Keratinocyte (primary cell): ENCODE measurements around the gene DLG5. TPM values are rescaled to one million over a fixed set of nuclear protein-coding genes. Genes with fewer than 3 reads are reported as not detected.

ENCODE experiments used
- DNase-seq: peaks from one replicate; pipeline ENCODE4 v3.0.0-alpha.2; 2011; ENCODE audit warnings: low read depth, missing footprints, low spot score
- FAIRE-seq: peaks from 2 replicates; lab custom pipeline; 2011; peaks lifted over from hg19 to GRCh38; lab: Jason Lieb, UNC
- H2AFZ ChIP-seq: 2 replicates; pipeline ENCODE4 v1.6.0; 2012; ENCODE audit warnings: low read length, control low read depth, inconsistent platforms; ENCODE audit not compliant: control insufficient read depth
- H3K27ac ChIP-seq: 2 replicates; pipeline ENCODE4 v1.5.1; 2011; ENCODE audit warnings: low read length; ENCODE audit not compliant: control insufficient read depth, insufficient read depth
- H3K27me3 ChIP-seq: 3 replicates; pipeline ENCODE4 v1.6.0; 2011; ENCODE audit warnings: low read length; ENCODE audit not compliant: control insufficient read depth, insufficient read depth; ENCODE audit errors: extremely low read depth
- H3K36me3 ChIP-seq, 2 experiments: 2 replicates in 1 of 2; 3 replicates in 1 of 2; pipeline ENCODE4 v1.5.1; 2011; ENCODE audit warnings: low read length in 2 of 2, mild to moderate bottlenecking in 1 of 2; ENCODE audit not compliant: control insufficient read depth in 2 of 2, insufficient read depth in 2 of 2; ENCODE audit errors: extremely low read depth in 1 of 2
- H3K4me1 ChIP-seq: 3 replicates; pipeline ENCODE4 v1.5.1; 2011; ENCODE audit warnings: low read length; ENCODE audit not compliant: control insufficient read depth, insufficient read depth; ENCODE audit errors: extremely low read depth
- H3K4me2 ChIP-seq: 3 replicates; pipeline ENCODE4 v1.6.0; 2011; ENCODE audit warnings: low read depth, low read length; ENCODE audit not compliant: control insufficient read depth, insufficient read depth; ENCODE audit errors: extremely low read depth
- H3K4me3 ChIP-seq, 3 experiments: fragments of 200-600 bp in 1 of 3; sonication (generic) in 1 of 3; 2 replicates in 2 of 3; 3 replicates in 1 of 3; pipeline ENCODE4 v1.5.1; 2011 to 2016; ENCODE audit warnings: low read length in 3 of 3, mild to moderate bottlenecking in 3 of 3, control low read depth in 2 of 3, inconsistent platforms in 1 of 3, low read depth in 1 of 3, mixed read lengths in 1 of 3, mixed run types in 1 of 3, moderate library complexity in 1 of 3; ENCODE audit not compliant: control insufficient read depth in 2 of 3, insufficient read depth in 2 of 3; ENCODE audit errors: extremely low read depth in 1 of 3
- H3K79me2 ChIP-seq: 2 replicates; pipeline ENCODE4 v1.6.0; 2012; ENCODE audit warnings: low read length; ENCODE audit not compliant: control insufficient read depth, insufficient read depth
- H3K9ac ChIP-seq: 3 replicates; pipeline ENCODE4 v1.6.0; 2011; ENCODE audit warnings: low read length; ENCODE audit not compliant: control insufficient read depth, insufficient read depth; ENCODE audit errors: extremely low read depth
- H3K9me1 ChIP-seq: 3 replicates; pipeline ENCODE4 v1.6.0; 2011; ENCODE audit warnings: low read length; ENCODE audit not compliant: control insufficient read depth, insufficient read depth; ENCODE audit errors: extremely low read depth
- H3K9me3 ChIP-seq: 2 replicates; pipeline ENCODE4 v1.5.1; 2012; ENCODE audit warnings: low read depth, low read length; ENCODE audit not compliant: control insufficient read depth
- H4K20me1 ChIP-seq: 3 replicates; pipeline ENCODE4 v1.6.0; 2011; ENCODE audit warnings: low read length; ENCODE audit not compliant: control insufficient read depth, insufficient read depth; ENCODE audit errors: extremely low read depth
- CTCF ChIP-seq, 3 experiments: IDR thresholded peaks in 1 of 3; conservative IDR thresholded peaks in 1 of 3; optimal IDR thresholded peaks in 1 of 3; 2 replicates in 2 of 3; 3 replicates in 1 of 3; pipeline versions ENCODE3 to v1.5.1; 2011; ENCODE audit warnings: low read length in 3 of 3, mild to moderate bottlenecking in 3 of 3, moderate library complexity in 2 of 3, control low read depth in 1 of 3, inconsistent platforms in 1 of 3; ENCODE audit not compliant: insufficient read depth in 2 of 3; ENCODE audit errors: extremely low read depth in 1 of 3
- EZH2 ChIP-seq: IDR thresholded peaks from one replicate; pipeline ENCODE4 v1.6.1; 2012; ENCODE audit warnings: inconsistent platforms, mild to moderate bottlenecking, low read length, moderate library complexity
- dilution Hi-C: fragments of 300-500 bp; cut with MboI; formaldehyde crosslinking; loops from one replicate; pipeline ENCODE4 v1.7.0; 2020; ENCODE audit warnings: low sequenced_read_pairs; ENCODE audit not compliant: extremely low pct_ligation_motif_present
- polyA plus RNA-seq, 5 experiments: library from polyadenylated mRNA; depleted of rRNA in 3 of 5; stranded (reverse) in 3 of 5; stranded (forward) in 1 of 5; unstranded in 1 of 5; fragments of >200 nt; gene quantifications; 1 replicate in 1 of 5; 2 replicates in 3 of 5; 3 replicates in 1 of 5; pipeline versions ENCODE4 v1.2.1 to v1.2.3, GENCODE V29; 2011 to 2012; ENCODE audit warnings: missing spikeins in 2 of 5, low read depth in 1 of 5, low replicate concordance in 1 of 5

Gene DLG5
- polyA plus RNA-seq, 1 donor (not counting 4 experiments of a cell fraction or from before 2014, with no cell fraction given) = 17.2 TPM

GRCh38 chr10:77862595-77862994 is 64.0 kb downstream of the DLG5 start:
- FAIRE-seq (no peak), DNase-seq (no peak)
- H3K27ac ChIP-seq = no peak overlapping the region
- no peak overlapping the region for H2AFZ ChIP-seq
- H3K79me2 ChIP-seq = peaks cover 45% of the 10 kb centered on the region
- H3K4me1 ChIP-seq = peaks cover 40% of the 10 kb centered on the region
- H3K4me2 ChIP-seq = no peak overlapping the region
- H3K4me3 ChIP-seq = no peak overlapping the region
- H3K9me1 ChIP-seq = no peaks in the 10 kb centered on the region
- TF ChIP-seq CTCF (optimal IDR thresholded peaks at IDR 0.05 in 1 of 3, IDR thresholded peaks at IDR 0.05 in 1 of 3, conservative IDR thresholded peaks at IDR 0.05 in 1 of 3; ENCODE audit: extremely low read depth in 1 of 3, insufficient read depth in 2 of 3, low read length in 3 of 3) = no peak
- TF ChIP-seq EZH2 = no peak
- H3K9ac ChIP-seq = no peak overlapping the region
- no peaks in the 10 kb centered on the region for H4K20me1 ChIP-seq
- no peaks in the 10 kb centered on the region for H3K27me3 ChIP-seq
- peaks cover 4 to 20% of the 10 kb centered on the region in 2 experiments for H3K36me3 ChIP-seq
- H3K9me3 ChIP-seq = no peaks in the 10 kb centered on the region
- dilution Hi-C loops = no loop called here

- Histone ChIP-seq H3K79me2 (peaks cover 55% of the 10 kb centered on the region), H3K27ac (no peak overlapping the region), H3K4me1 (peaks cover 28% of the 10 kb centered on the region), H3K9me3 (no peaks in the 10 kb centered on the region), H4K20me1 (no peaks in the 10 kb centered on the region), H3K9me1 (no peaks in the 10 kb centered on the region), H3K4me2 (no peak overlapping the region), H3K4me3 (no peak overlapping the region), H3K27me3 (no peaks in the 10 kb centered on the region), H2AFZ (no peak overlapping the region), H3K36me3 (peaks cover 4 to 16% of the 10 kb centered on the region in 2 experiments), H3K9ac (no peak overlapping the region)
- dilution Hi-C loops = no loop called here
- DNase-seq (no peak), FAIRE-seq (no peak)
- TF ChIP-seq EZH2 (no peak), CTCF (optimal IDR thresholded peaks at IDR 0.05 in 1 of 3, IDR thresholded peaks at IDR 0.05 in 1 of 3, conservative IDR thresholded peaks at IDR 0.05 in 1 of 3; ENCODE audit: extremely low read depth in 1 of 3, insufficient read depth in 2 of 3, low read length in 3 of 3) (no peak)
Observed at GRCh38 chr10:77861366-77861765, 65.2 kb downstream of the DLG5 start.
